COLO829 (cell line): ENCODE data around the gene C1QB.
"Not testable (repeated sequence)": the region's sequence is repeated elsewhere in the genome, so short reads cannot be mapped to it uniquely, and the experiment has no call there.

ENCODE experiments used
- DNase-seq: peaks from one replicate; pipeline ENCODE4 v3.0.0; 2012; ENCODE audit warnings: low spot score

Gene C1QB

GRCh38 chr1:22666412-22666811, 13.4 kb downstream of the C1QB start:
- no peak for DNase-seq

- not testable (repeated sequence) for DNase-seq
These were observed 15.8 kb downstream of the C1QB start for GRCh38 chr1:22668840-22669239.

GRCh38 chr1:22670352-22670975, 17.4 kb downstream of the C1QB start:
- DNase-seq, result no peak

- no peak for DNase-seq
These were observed 19.0 kb downstream of the C1QB start for GRCh38 chr1:22671999-22672398.

GRCh38 chr1:22673486-22674409, 20.7 kb downstream of the C1QB start:
- DNase-seq, result peak; percentile 45

- DNase-seq, result no peak
These were observed 21.3 kb downstream of the C1QB start for GRCh38 chr1:22674410-22674749.

GRCh38 chr1:22676151-22676550, 23.1 kb downstream of the C1QB start:
- DNase-seq, result not testable (repeated sequence)

- DNase-seq, result no peak
These were observed 24.0 kb downstream of the C1QB start for GRCh38 chr1:22676916-22677583.

- no peak for DNase-seq
These were observed 25.2 kb downstream of the C1QB start for GRCh38 chr1:22677931-22678896.

GRCh38 chr1:22680726-22681125, 27.7 kb downstream of the C1QB start:
- no peak for DNase-seq

- no peak for DNase-seq
These were observed 28.7 kb downstream of the C1QB start for GRCh38 chr1:22681556-22682276.

GRCh38 chr1:22683547-22683946, 30.5 kb downstream of the C1QB start:
- no peak for DNase-seq

GRCh38 chr1:22685591-22686059, 32.6 kb downstream of the C1QB start:
- no peak for DNase-seq

GRCh38 chr1:22687191-22687590, 34.2 kb downstream of the C1QB start:
- DNase-seq, result no peak

GRCh38 chr1:22688466-22688865, 35.4 kb downstream of the C1QB start:
- DNase-seq, result no peak

GRCh38 chr1:22689505-22689904, 36.5 kb downstream of the C1QB start:
- DNase-seq, result peak; percentile 23

GRCh38 chr1:22691031-22691753, 38.2 kb downstream of the C1QB start:
- DNase-seq, result no peak

- no peak for DNase-seq
These were observed 41.1 kb downstream of the C1QB start for GRCh38 chr1:22694172-22694571.

- no peak for DNase-seq
These were observed 43.6 kb downstream of the C1QB start for GRCh38 chr1:22696610-22697009.

- DNase-seq, result no peak
These were observed 44.9 kb downstream of the C1QB start for GRCh38 chr1:22697980-22698379.
